Stimulated activated CD4-positive, alpha-beta T cell treated with anti-CD3 and anti-CD28 coated beads, Interleukin-1b, Interleukin-23, amount 100 ng/mL, for 48 hours (primary cell): ENCODE results near the gene PAF1.

ENCODE experiments used
- DNase-seq: peaks from one replicate; pipeline ENCODE4 v3.0.0-alpha.2; 2020

PAF1 gene

GRCh38 chr19:39416152-39417120 lies 25.5 kb upstream of the PAF1 start:
- no peak for DNase-seq

GRCh38 chr19:39415111-39416046 lies 24.5 kb upstream of the PAF1 start:
- no peak for DNase-seq

- DNase-seq, result no peak
Observed at GRCh38 chr19:39413911-39414608, 23.2 kb upstream of the PAF1 start.

- DNase-seq, result no peak
Observed at GRCh38 chr19:39413272-39413910, 22.5 kb upstream of the PAF1 start.

- no peak for DNase-seq
Observed at GRCh38 chr19:39412867-39413271, 22.0 kb upstream of the PAF1 start.

GRCh38 chr19:39412100-39412866 lies 21.4 kb upstream of the PAF1 start, which contains the start of gene PLEKHG2:
Gene PLEKHG2, plus strand, starts transcription at chr19:39412669. Its CDS starts 1,418 bp downstream, at chr19:39414087.
- peak; percentile 98 for DNase-seq

- peak; percentile 91 for DNase-seq
Observed at GRCh38 chr19:39411832-39412099, 20.9 kb upstream of the PAF1 start.

- DNase-seq, result no peak
Observed at GRCh38 chr19:39411081-39411831, 20.4 kb upstream of the PAF1 start.

GRCh38 chr19:39410831-39411080 lies 19.9 kb upstream of the PAF1 start:
- DNase-seq, result no peak

GRCh38 chr19:39410017-39410830 lies 19.3 kb upstream of the PAF1 start:
- DNase-seq, result peak; percentile 61

GRCh38 chr19:39409208-39410016 lies 18.5 kb upstream of the PAF1 start:
- DNase-seq, result peak; percentile 87

GRCh38 chr19:39408392-39409207 lies 17.7 kb upstream of the PAF1 start:
- DNase-seq, result no peak

GRCh38 chr19:39407660-39408391 lies 16.9 kb upstream of the PAF1 start:
- DNase-seq, result no peak

GRCh38 chr19:39407410-39407659 lies 16.4 kb upstream of the PAF1 start:
- DNase-seq, result peak; percentile 60

- DNase-seq, result peak; percentile 88
Observed at GRCh38 chr19:39406656-39407409, 15.9 kb upstream of the PAF1 start, which contains the start of gene ZFP36. Gene ZFP36, plus strand, starts transcription at chr19:39406847. Its CDS starts 58 bp downstream, at chr19:39406905.

- peak; percentile 87 for DNase-seq
Observed at GRCh38 chr19:39405958-39406655, 15.2 kb upstream of the PAF1 start.
